Neural cell (in vitro differentiated cells): Measurements from ENCODE around the gene CYP11A1. TPM values are rescaled to one million over a fixed set of nuclear protein-coding genes. Genes with fewer than 3 reads are reported as not detected.

Experiments
- H2AFZ ChIP-seq: fragments of 200-600, 300-800 bp; sonication (generic), shearing (Covaris generic); 2 replicates; pipeline ENCODE4 v1.6.0; 2014; ENCODE audit warnings: low read depth, mild to moderate bottlenecking, antibody characterized with exemption, low read length, moderate library complexity
- H3F3A ChIP-seq: fragments of 200-600 bp; shearing (Covaris generic); 2 replicates; pipeline ENCODE4 v1.6.1; 2016; ENCODE audit warnings: mild to moderate bottlenecking, moderate library complexity, mixed read lengths, antibody characterized with exemption, low read length; ENCODE audit not compliant: insufficient read depth, poor library complexity, severe bottlenecking
- H3K27ac ChIP-seq: fragments of 200-600, 300-800 bp; sonication (generic), shearing (Covaris generic); 2 replicates; pipeline ENCODE4 v1.5.1; 2014; ENCODE audit warnings: mild to moderate bottlenecking, low read length, moderate library complexity
- H3K27me3 ChIP-seq: fragments of 300-800, 200-600 bp; sonication (generic), shearing (Covaris generic); 2 replicates; pipeline ENCODE4 v1.6.0; 2014; ENCODE audit warnings: mild to moderate bottlenecking, low read depth, low read length, moderate library complexity; ENCODE audit not compliant: insufficient read depth
- H3K36me3 ChIP-seq: fragments of 300-800, 200-600 bp; sonication (generic), shearing (Covaris generic); 2 replicates; pipeline ENCODE4 v1.5.1; 2014; ENCODE audit warnings: mild to moderate bottlenecking, antibody characterized with exemption, low read length, moderate library complexity; ENCODE audit not compliant: insufficient read depth
- H3K4me2 ChIP-seq: fragments of 300-800, 200-600 bp; sonication (generic), shearing (Covaris generic); 2 replicates; pipeline ENCODE4 v1.6.0; 2014; ENCODE audit warnings: mild to moderate bottlenecking, low read length
- H3K4me3 ChIP-seq: fragments of 300-800, 200-600 bp; sonication (generic), shearing (Covaris generic); 2 replicates; pipeline ENCODE4 v1.5.1; 2014; ENCODE audit warnings: mild to moderate bottlenecking, low read length, moderate library complexity
- H3K79me2 ChIP-seq: fragments of 200-600 bp; shearing (Covaris generic); replicated peaks from 2 replicates; pipeline ENCODE4 v1.6.0; 2014; ENCODE audit warnings: mild to moderate bottlenecking, low read length, moderate library complexity; ENCODE audit not compliant: insufficient read depth
- H3K9ac ChIP-seq: fragments of 300-800, 200-600 bp; sonication (generic), shearing (Covaris generic); 2 replicates; pipeline ENCODE4 v1.6.1; 2016; ENCODE audit warnings: mild to moderate bottlenecking, low read length, mixed read lengths
- H3K9me2 ChIP-seq: fragments of 200-600 bp; shearing (Covaris generic); 2 replicates; pipeline ENCODE4 v1.6.1; 2016; ENCODE audit warnings: mild to moderate bottlenecking, low read length, mixed read lengths; ENCODE audit not compliant: insufficient read depth
- H3K9me3 ChIP-seq: fragments of 200-600, 300-800 bp; sonication (generic), shearing (Covaris generic); 2 replicates; pipeline ENCODE4 v1.6.1; 2016; ENCODE audit warnings: mild to moderate bottlenecking, mixed run types, low read length, moderate library complexity, mixed read lengths
- H4K20me1 ChIP-seq: fragments of 200-600 bp; shearing (Covaris generic); 2 replicates; pipeline ENCODE4 v1.6.1; 2016; ENCODE audit warnings: mild to moderate bottlenecking, mixed run types; ENCODE audit not compliant: insufficient read depth
- CTCF ChIP-seq: fragments of 450-650 bp; IDR thresholded peaks from 2 replicates; pipeline ENCODE4 v1.5.1; 2014; ENCODE audit warnings: antibody characterized with exemption, mild to moderate bottlenecking, moderate library complexity; ENCODE audit not compliant: poor library complexity, severe bottlenecking
- EP300 ChIP-seq: fragments of 450-650 bp; conservative IDR thresholded peaks from 2 replicates; pipeline ENCODE4 v1.6.1; 2014; ENCODE audit warnings: antibody characterized with exemption, mild to moderate bottlenecking, moderate library complexity; ENCODE audit not compliant: poor library complexity, severe bottlenecking
- EZH2 ChIP-seq: fragments of 200-600, 300-800 bp; shearing (Covaris generic), sonication (generic); IDR thresholded peaks from 2 replicates; pipeline ENCODE4 v1.6.1; 2014; ENCODE audit warnings: antibody characterized with exemption, low read length, borderline replicate concordance, mild to moderate bottlenecking; ENCODE audit not compliant: insufficient read depth, poor library complexity, severe bottlenecking
- MXI1 ChIP-seq: fragments of 450-650 bp; conservative IDR thresholded peaks from 2 replicates; pipeline ENCODE4 v1.6.1; 2014; ENCODE audit warnings: antibody characterized with exemption, mild to moderate bottlenecking; ENCODE audit not compliant: poor library complexity, severe bottlenecking
- POLR2AphosphoS5 ChIP-seq: IDR thresholded peaks from 2 replicates; pipeline ENCODE4 v1.6.1; 2012
- RAD21 ChIP-seq: fragments of 450-650 bp; conservative IDR thresholded peaks from 2 replicates; pipeline ENCODE4 v1.6.1; 2014; ENCODE audit warnings: antibody characterized with exemption, mild to moderate bottlenecking, moderate library complexity
- REST ChIP-seq: IDR thresholded peaks from 2 replicates; pipeline ENCODE4 v1.6.1; 2012; ENCODE audit warnings: borderline replicate concordance
- SMC3 ChIP-seq: fragments of 450-650 bp; conservative IDR thresholded peaks from 2 replicates; pipeline ENCODE4 v1.6.1; 2014; ENCODE audit warnings: antibody characterized with exemption, mild to moderate bottlenecking, moderate library complexity; ENCODE audit not compliant: poor library complexity
- TAF1 ChIP-seq: IDR thresholded peaks from 2 replicates; pipeline ENCODE4 v1.6.1; 2012; ENCODE audit warnings: low read depth
- polyA plus RNA-seq: library from polyadenylated mRNA; depleted of rRNA; stranded (reverse); fragments of >200 nt; gene quantifications from 2 replicates; pipeline ENCODE4 v1.2.3, GENCODE V29; 2014

CYP11A1 gene
- polyA plus RNA-seq, 1 donor from 2014 or later = not detected

- H3K79me2 ChIP-seq = no peaks in the 10 kb centered on the region
- H3F3A ChIP-seq = no peaks in the 10 kb centered on the region
- H3K36me3 ChIP-seq = no peaks in the 10 kb centered on the region
- TF ChIP-seq RAD21 = no peak
- TF ChIP-seq POLR2AphosphoS5 = no peak
- no peak for TF ChIP-seq REST
- TF ChIP-seq EP300 = no peak
- TF ChIP-seq MXI1 = no peak
- no peak for TF ChIP-seq TAF1
- no peak for TF ChIP-seq SMC3
- no peak for TF ChIP-seq CTCF
- TF ChIP-seq EZH2 = no peak
- no peak overlapping the region for H3K4me2 ChIP-seq
- H4K20me1 ChIP-seq = no peaks in the 10 kb centered on the region
- no peaks in the 10 kb centered on the region for H3K27me3 ChIP-seq
- H3K9me2 ChIP-seq = no peaks in the 10 kb centered on the region
- no peak overlapping the region for H3K27ac ChIP-seq
- H3K4me3 ChIP-seq = no peak overlapping the region
- H2AFZ ChIP-seq = no peak overlapping the region
- no peaks in the 10 kb centered on the region for H3K9me3 ChIP-seq
- no peak overlapping the region for H3K9ac ChIP-seq
Observed at GRCh38 chr15:74403991-74404563, 36.6 kb upstream of the CYP11A1 start.

- no peaks in the 10 kb centered on the region for H3K27me3 ChIP-seq
- TF ChIP-seq EP300 (no peak), REST (no peak), RAD21 (no peak), CTCF (no peak), TAF1 (no peak), EZH2 (no peak), POLR2AphosphoS5 (no peak), SMC3 (no peak), MXI1 (no peak)
- no peak overlapping the region for H3K4me2 ChIP-seq
- H3K4me3 ChIP-seq = no peak overlapping the region
- H3K9me3 ChIP-seq = no peaks in the 10 kb centered on the region
- H4K20me1 ChIP-seq = no peaks in the 10 kb centered on the region
- no peaks in the 10 kb centered on the region for H3K36me3 ChIP-seq
- no peaks in the 10 kb centered on the region for H3K9me2 ChIP-seq
- H2AFZ ChIP-seq = no peak overlapping the region
- no peaks in the 10 kb centered on the region for H3K79me2 ChIP-seq
- no peak overlapping the region for H3K9ac ChIP-seq
- no peak overlapping the region for H3K27ac ChIP-seq
- H3F3A ChIP-seq = no peaks in the 10 kb centered on the region
Observed at GRCh38 chr15:74403588-74403919, 36.1 kb upstream of the CYP11A1 start.
